ENCODE results near the gene CYTH3. TPM values are rescaled to one million over a fixed set of nuclear protein-coding genes. Genes with fewer than 3 reads are reported as not detected.

CYTH3 gene
- total RNA-seq, 1 donor from 2014 or later: 10.0 TPM

GRCh38 chr7:6258440-6259182 is 13.8 kb downstream of the CYTH3 start:
- DNase-seq (ENCODE audit: low read depth, low spot score): peak; percentile 19

GRCh38 chr7:6257675-6258074 is 14.7 kb downstream of the CYTH3 start:
- DNase-seq (ENCODE audit: low read depth, low spot score): no peak

- DNase-seq (ENCODE audit: low read depth, low spot score): no peak
Measured at GRCh38 chr7:6256677-6257535, 15.5 kb downstream of the CYTH3 start.

- no peak for DNase-seq (ENCODE audit: low read depth, low spot score)
Measured at GRCh38 chr7:6256109-6256483, 16.3 kb downstream of the CYTH3 start.

- no peak for DNase-seq (ENCODE audit: low read depth, low spot score)
Measured at GRCh38 chr7:6254866-6255265, 17.6 kb downstream of the CYTH3 start.

- no peak for DNase-seq (ENCODE audit: low read depth, low spot score)
Measured at GRCh38 chr7:6252748-6253147, 19.7 kb downstream of the CYTH3 start.

- peak; percentile 37 for DNase-seq (ENCODE audit: low read depth, low spot score)
Measured at GRCh38 chr7:6252341-6252746, 20.1 kb downstream of the CYTH3 start.

- no peak for DNase-seq (ENCODE audit: low read depth, low spot score)
Measured at GRCh38 chr7:6251653-6252052, 20.8 kb downstream of the CYTH3 start.

GRCh38 chr7:6250364-6250833 is 22.0 kb downstream of the CYTH3 start:
- no peak for DNase-seq (ENCODE audit: low read depth, low spot score)

- DNase-seq (ENCODE audit: low read depth, low spot score): no peak
Measured at GRCh38 chr7:6249043-6249442, 23.4 kb downstream of the CYTH3 start.

GRCh38 chr7:6248581-6248980 is 23.8 kb downstream of the CYTH3 start:
- no peak for DNase-seq (ENCODE audit: low read depth, low spot score)

GRCh38 chr7:6246251-6246917 is 26.0 kb downstream of the CYTH3 start:
- DNase-seq (ENCODE audit: low read depth, low spot score): no peak

- DNase-seq (ENCODE audit: low read depth, low spot score): no peak
Measured at GRCh38 chr7:6244021-6244420, 28.4 kb downstream of the CYTH3 start.

- DNase-seq (ENCODE audit: low read depth, low spot score): no peak
Measured at GRCh38 chr7:6243168-6243567, 29.3 kb downstream of the CYTH3 start.

- no peak for DNase-seq (ENCODE audit: low read depth, low spot score)
Measured at GRCh38 chr7:6242561-6242960, 29.9 kb downstream of the CYTH3 start.

GRCh38 chr7:6241607-6241973 is 30.8 kb downstream of the CYTH3 start:
- DNase-seq (ENCODE audit: low read depth, low spot score): no peak

- DNase-seq (ENCODE audit: low read depth, low spot score): no peak
Measured at GRCh38 chr7:6238309-6238925, 34.0 kb downstream of the CYTH3 start.

- DNase-seq (ENCODE audit: low read depth, low spot score): no peak
Measured at GRCh38 chr7:6237730-6238129, 34.7 kb downstream of the CYTH3 start.

- no peak for DNase-seq (ENCODE audit: low read depth, low spot score)
Measured at GRCh38 chr7:6237011-6237410, 35.4 kb downstream of the CYTH3 start.

GRCh38 chr7:6235029-6235871 is 37.2 kb downstream of the CYTH3 start:
- DNase-seq (ENCODE audit: low read depth, low spot score): no peak

- DNase-seq (ENCODE audit: low read depth, low spot score): no peak
Measured at GRCh38 chr7:6234384-6234783, 38.0 kb downstream of the CYTH3 start.
